H1 (cell line): ENCODE data around the gene CDH16. TPM values are rescaled to one million over a fixed set of nuclear protein-coding genes. Genes with fewer than 3 reads are reported as not detected.
A peak's percentile ranks its signal among the peaks of the same experiment; 100 is the strongest.

Experiments
- CTCF ChIA-PET: fragments of 300-600 bp; sonication (Branson Sonifier 250); formaldehyde crosslinking; loops from one replicate; lab custom pipeline; 2021; ENCODE audit not compliant: partially characterized antibody; lab: Charles Lee
- POLR2A ChIA-PET: fragments of 300-600 bp; sonication (Branson Sonifier 250); formaldehyde crosslinking; loops from one replicate; lab custom pipeline; 2021; ENCODE audit warnings: inconsistent platforms; ENCODE audit not compliant: partially characterized antibody; lab: Charles Lee
- DNase-seq, 2 experiments: peaks; one replicate each; pipeline versions ENCODE4 v3.0.0 to v3.0.0-alpha.2; 2010 to 2022; ENCODE audit warnings: low spot score in 2 of 2, low read depth in 1 of 2, mixed read lengths in 1 of 2
- FAIRE-seq: peaks from 2 replicates; lab custom pipeline; 2011; peaks lifted over from hg19 to GRCh38; lab: Jason Lieb, UNC
- H2AFZ ChIP-seq: 2 replicates; pipeline ENCODE4 v1.8.1; 2012; ENCODE audit warnings: low read length, inconsistent platforms
- H2AK5ac ChIP-seq: 2 replicates; pipeline ENCODE4 v1.6.1; 2013; ENCODE audit warnings: low read depth, low read length
- H2BK120ac ChIP-seq: replicated peaks from 2 replicates; pipeline ENCODE3; 2013; ENCODE audit warnings: low read depth, low read length, inconsistent platforms
- H2BK12ac ChIP-seq: 2 replicates; pipeline ENCODE4 v1.6.1; 2013; ENCODE audit warnings: low read depth, low read length
- H2BK15ac ChIP-seq: 2 replicates; pipeline ENCODE4 v1.6.1; 2013; ENCODE audit warnings: low read length
- H2BK20ac ChIP-seq: 2 replicates; pipeline ENCODE4 v1.6.1; 2013; ENCODE audit warnings: low read length
- H2BK5ac ChIP-seq: 2 replicates; pipeline ENCODE4 v1.6.1; 2013; ENCODE audit warnings: low read depth, low read length
- H3K14ac ChIP-seq: 2 replicates; pipeline ENCODE4 v1.6.1; 2013; ENCODE audit warnings: inconsistent platforms; ENCODE audit not compliant: insufficient read length
- H3K18ac ChIP-seq: 2 replicates; pipeline ENCODE4 v1.6.1; 2013; ENCODE audit warnings: low read length; ENCODE audit errors: extremely low read depth
- H3K23ac ChIP-seq: 2 replicates; pipeline ENCODE4 v1.6.1; 2013; ENCODE audit warnings: inconsistent platforms; ENCODE audit not compliant: insufficient read length
- H3K23me2 ChIP-seq: 2 replicates; pipeline ENCODE4 v1.6.1; 2013; ENCODE audit warnings: low read depth, low read length
- H3K27ac ChIP-seq: 2 replicates; pipeline ENCODE4 v1.6.1; 2011; ENCODE audit warnings: low read depth, low read length, inconsistent platforms
- H3K27me3 ChIP-seq, 4 experiments: replicated peaks in 1 of 4; 1 replicate in 1 of 4; 2 replicates in 3 of 4; pipeline versions ENCODE4 v1.6.1 to v1.8.1; 2011 to 2013; ENCODE audit warnings: low read length in 3 of 4, mild to moderate bottlenecking in 3 of 4, inconsistent platforms in 2 of 4, mixed read lengths in 2 of 4, moderate library complexity in 1 of 4; ENCODE audit not compliant: control insufficient read depth in 3 of 4, insufficient read depth in 3 of 4; ENCODE audit errors: extremely low read depth in 1 of 4
- H3K36me3 ChIP-seq, 4 experiments: 2 replicates each; pipeline versions ENCODE4 v1.6.1 to v1.8.1; 2011 to 2013; ENCODE audit warnings: mild to moderate bottlenecking in 4 of 4, low read length in 3 of 4, moderate library complexity in 2 of 4, control low read depth in 1 of 4, inconsistent platforms in 1 of 4; ENCODE audit not compliant: insufficient read depth in 4 of 4, control insufficient read depth in 2 of 4
- H3K4ac ChIP-seq: replicated peaks from 2 replicates; pipeline ENCODE3; 2013; ENCODE audit warnings: low read length, low read depth, mixed read lengths, inconsistent platforms; ENCODE audit not compliant: insufficient read length
- H3K4me1 ChIP-seq, 4 experiments: replicated peaks in 1 of 4; 1 replicate in 1 of 4; 2 replicates in 3 of 4; pipeline versions ENCODE4 v1.6.1 to v1.8.1; 2011 to 2013; ENCODE audit warnings: low read length in 3 of 4, inconsistent platforms in 2 of 4, mixed read lengths in 1 of 4; ENCODE audit not compliant: insufficient read depth in 4 of 4, control insufficient read depth in 3 of 4
- H3K4me2 ChIP-seq, 2 experiments: 2 replicates each; pipeline versions ENCODE4 v1.6.1 to v1.8.1; 2011 to 2013; ENCODE audit warnings: low read depth in 2 of 2, low read length in 2 of 2, control low read depth in 1 of 2, inconsistent platforms in 1 of 2, mild to moderate bottlenecking in 1 of 2; ENCODE audit not compliant: insufficient read depth in 1 of 2
- H3K4me3 ChIP-seq, 4 experiments: fragments of 200-600, 300-600 bp in 1 of 4; sonication (generic), shearing (Covaris generic), sonication (Bioruptor Twin) in 1 of 4; 2 replicates each; pipeline versions ENCODE4 v1.5.1 to v1.8.1; 2011 to 2016; ENCODE audit warnings: low read length in 4 of 4, low read depth in 3 of 4, control low read depth in 2 of 4, inconsistent platforms in 2 of 4, mild to moderate bottlenecking in 2 of 4, mixed read lengths in 1 of 4, moderate library complexity in 1 of 4; ENCODE audit not compliant: insufficient read depth in 2 of 4; ENCODE audit errors: extremely low read depth in 1 of 4
- H3K56ac ChIP-seq: replicated peaks from 2 replicates; pipeline ENCODE3; 2013; ENCODE audit warnings: low read depth, mild to moderate bottlenecking, mixed read lengths, low read length, inconsistent platforms; ENCODE audit not compliant: insufficient read length
- H3K79me1 ChIP-seq: 2 replicates; pipeline ENCODE4 v1.6.1; 2013; ENCODE audit warnings: low read depth, low read length, control low read depth
- H3K79me2 ChIP-seq, 2 experiments: 2 replicates each; pipeline versions ENCODE4 v1.6.1 to v1.8.1; 2012 to 2013; ENCODE audit warnings: low read length in 2 of 2, mild to moderate bottlenecking in 2 of 2, inconsistent platforms in 1 of 2; ENCODE audit not compliant: insufficient read depth in 2 of 2, control insufficient read depth in 1 of 2
- H3K9ac ChIP-seq, 4 experiments: replicated peaks in 1 of 4; 1 replicate in 1 of 4; 2 replicates in 3 of 4; pipeline versions ENCODE4 v1.6.1 to v1.8.1; 2011 to 2013; ENCODE audit warnings: low read depth in 3 of 4, low read length in 3 of 4, control low read depth in 2 of 4, mild to moderate bottlenecking in 2 of 4, moderate library complexity in 2 of 4, inconsistent platforms in 1 of 4; ENCODE audit errors: extremely low read depth in 1 of 4
- H3K9me3 ChIP-seq, 2 experiments: 2 replicates each; pipeline versions ENCODE4 v1.6.1 to v1.8.1; 2012 to 2013; ENCODE audit warnings: mild to moderate bottlenecking in 2 of 2, moderate library complexity in 2 of 2, control low read depth in 1 of 2, inconsistent platforms in 1 of 2, low read depth in 1 of 2, low read length in 1 of 2, mixed read lengths in 1 of 2; ENCODE audit not compliant: insufficient read depth in 2 of 2
- H4K20me1 ChIP-seq, 2 experiments: replicated peaks in 1 of 2; 2 replicates each; pipeline versions ENCODE3 to v1.8.1; 2011 to 2013; ENCODE audit warnings: inconsistent platforms in 2 of 2, low read length in 2 of 2, mild to moderate bottlenecking in 1 of 2; ENCODE audit not compliant: insufficient read depth in 2 of 2, control insufficient read depth in 1 of 2
- H4K5ac ChIP-seq: 2 replicates; pipeline ENCODE4 v1.6.1; 2013; ENCODE audit warnings: low read length, low read depth, mixed read lengths, inconsistent platforms; ENCODE audit not compliant: insufficient read length
- H4K8ac ChIP-seq: 2 replicates; pipeline ENCODE4 v1.8.0; 2013; ENCODE audit warnings: mild to moderate bottlenecking, moderate library complexity, low read length, inconsistent platforms; ENCODE audit not compliant: insufficient read depth; ENCODE audit errors: extremely low read depth
- H4K91ac ChIP-seq: replicated peaks from 2 replicates; pipeline ENCODE3; 2013; ENCODE audit warnings: low read length, mixed read lengths, inconsistent platforms; ENCODE audit not compliant: insufficient read length
- BCL11A ChIP-seq, 2 experiments: IDR thresholded peaks; one replicate each; pipeline ENCODE4 v1.6.1; 2011; ENCODE audit warnings: low read depth in 2 of 2, low read length in 2 of 2, mild to moderate bottlenecking in 2 of 2
- EP300 ChIP-seq, 2 experiments: IDR thresholded peaks; 1 replicate in 1 of 2; 2 replicates in 1 of 2; pipeline ENCODE4 v1.6.1; 2011 to 2012; ENCODE audit warnings: low read depth in 2 of 2, low read length in 2 of 2, mild to moderate bottlenecking in 2 of 2, borderline replicate concordance in 1 of 2, inconsistent platforms in 1 of 2, moderate library complexity in 1 of 2
- FOSL1 ChIP-seq: IDR thresholded peaks from 2 replicates; pipeline ENCODE4 v1.6.1; 2011; ENCODE audit warnings: mild to moderate bottlenecking, low read depth, low read length, moderate library complexity; ENCODE audit not compliant: insufficient read depth
- GABPA ChIP-seq: IDR thresholded peaks from 2 replicates; pipeline ENCODE4 v1.6.1; 2011; ENCODE audit warnings: mild to moderate bottlenecking, low read length, moderate library complexity, borderline replicate concordance; ENCODE audit not compliant: insufficient read depth
- GTF2F1 ChIP-seq: IDR thresholded peaks from 2 replicates; pipeline ENCODE4 v1.6.1; 2012; ENCODE audit warnings: low read depth, low read length, improper control_type of control experiment, borderline replicate concordance
- JUND ChIP-seq: IDR thresholded peaks from 2 replicates; pipeline ENCODE4 v1.6.1; 2011; ENCODE audit warnings: mild to moderate bottlenecking, improper control_type of control experiment, low read length
- MAFK ChIP-seq: IDR thresholded peaks from 2 replicates; pipeline ENCODE4 v1.6.1; 2012; ENCODE audit warnings: low read depth, mild to moderate bottlenecking, improper control_type of control experiment, low read length
- POLR2AphosphoS5 ChIP-seq: IDR thresholded peaks from 2 replicates; pipeline ENCODE4 v1.6.1; 2011; ENCODE audit warnings: low read depth, low read length
- RFX5 ChIP-seq: IDR thresholded peaks from 2 replicates; pipeline ENCODE4 v1.6.1; 2011; ENCODE audit warnings: low read depth, low read length, improper control_type of control experiment, borderline replicate concordance
- SRF ChIP-seq: IDR thresholded peaks from 2 replicates; pipeline ENCODE4 v1.6.1; 2011; ENCODE audit warnings: mild to moderate bottlenecking, low read depth, low read length, moderate library complexity
- TEAD4 ChIP-seq: IDR thresholded peaks from 2 replicates; pipeline ENCODE4 v1.6.1; 2012; ENCODE audit warnings: low read depth, low read length, inconsistent platforms, mixed read lengths
- WGBS, 2 experiments: shearing (Covaris generic) in 1 of 2; methylation state at CpG; one replicate each; pipeline versions ENCODE4 v1.1.6 to v1.1.7; 2013 to 2015; ENCODE audit warnings: low lambda C conversion rate in 2 of 2, mixed read lengths in 2 of 2, inconsistent platforms in 1 of 2, low coverage in 1 of 2, missing lambda C conversion rate in 1 of 2; ENCODE audit not compliant: insufficient replicate concordance in 2 of 2, insufficient coverage in 1 of 2, insufficient read length in 1 of 2; ENCODE audit errors: extremely low coverage in 1 of 2, missing lambda C conversion rate in 1 of 2; 5-methylcytosine and 5-hydroxymethylcytosine counted together
- polyA plus RNA-seq, 7 experiments: library from polyadenylated mRNA; depleted of rRNA in 3 of 7; stranded (reverse) in 5 of 7; unstranded in 2 of 7; fragments of >200 nt in 5 of 7; fragments of 200-250 nt in 2 of 7; gene quantifications; 1 replicate in 5 of 7; 2 replicates in 1 of 7; 4 replicates in 1 of 7; pipeline versions ENCODE4 v1.2.1 to v1.2.3, GENCODE V29; 2011 to 2013; ENCODE audit warnings: missing spikeins in 2 of 7, mixed read lengths in 2 of 7
- total RNA-seq: library from RNA; stranded (reverse); fragmentation: NEBNext Ultra II Directional; extraction: Animal tissue kit (Norgen Biotek cat#: 25700); gene quantifications from 2 replicates; pipeline ENCODE4 v1.2.1, GENCODE V29; 2021

Gene CDH16
- total and polyA plus RNA-seq, 2 of the 8 experiments (the other 6 are each of a cell fraction or from before 2014, with no cell fraction given), result not detected

- peak within 1 kb of the TSS; percentile 97 for H3K56ac ChIP-seq
- peaks cover 0 to 10% (median 3%) of the 10 kb centered on the region in 4 experiments; a peak in 3 of 7 replicates for H3K4me1 ChIP-seq
- H2BK5ac ChIP-seq, result peak within 1 kb of the TSS; percentile 90; the same call in 1 of the 2 replicates
- peak within 1 kb of the TSS; percentile 71 to 84 (median 80) for H3K4me3 ChIP-seq
- peaks cover 8% of the 10 kb centered on the region; the same call in 1 of the 2 replicates for H3K23me2 ChIP-seq
- peak within 1 kb of the TSS; percentile 88; the same call in 1 of the 2 replicates for H2BK15ac ChIP-seq
- peak within 1 kb of the TSS; percentile 55 to 71 (median 66); a peak in 6 of 7 replicates for H3K9ac ChIP-seq
- H2BK12ac ChIP-seq, result peak within 1 kb of the TSS; percentile 71
- peak within 1 kb of the TSS; percentile 96 for H3K4ac ChIP-seq
- peak within 1 kb of the TSS; percentile 94 for H3K18ac ChIP-seq
- no peak for FAIRE-seq
- H2AK5ac ChIP-seq, result no peak within 1 kb of the TSS; the same call in 1 of the 2 replicates
- H4K8ac ChIP-seq, result peak within 1 kb of the TSS; percentile 93
- ChIA-PET CTCF (interaction anchor here (0.6 to 42.0 kb wide), 10 partner anchors 8 to 112 kb away, joined by 3 to 1009 read pairs (median 6); partner anchors contain the start of genes CDH16 and RRAD), POLR2A (interaction anchor here (0.7 to 3.0 kb wide), 15 partner anchors 10 to 252 kb away, joined by 3 to 12 read pairs (median 5); partner anchors contain the start of genes CDH16, CIAO2B, DYNC1LI2 and NAE1)
- peaks cover 12% of the 10 kb centered on the region for H3K79me1 ChIP-seq
- H2BK20ac ChIP-seq, result peak within 1 kb of the TSS; percentile 80; the same call in 1 of the 2 replicates
- peaks cover 0 to 30% of the 10 kb centered on the region in 2 experiments; a peak in 3 of 4 replicates for H3K79me2 ChIP-seq
- H2BK120ac ChIP-seq, result peak within 1 kb of the TSS; percentile 78
- H3K23ac ChIP-seq, result no peak within 1 kb of the TSS
- H3K27me3 ChIP-seq, result peaks cover 0 to 3% (median 0%) of the 10 kb centered on the region in 4 experiments; a peak in 1 of 7 replicates
- peaks cover 9 to 15% (median 12%) of the 10 kb centered on the region in 4 experiments for H3K36me3 ChIP-seq
- H3K14ac ChIP-seq, result no peak within 1 kb of the TSS
- H3K27ac ChIP-seq, result peak within 1 kb of the TSS; percentile 64; the same call in 1 of the 2 replicates
- no peak within 1 kb of the TSS; the same call in 1 of the 2 replicates for H2AFZ ChIP-seq
- peak within 1 kb of the TSS; percentile 95 for H4K91ac ChIP-seq
- peak within 1 kb of the TSS; percentile 68 to 89 for H3K4me2 ChIP-seq
- H4K5ac ChIP-seq, result peak within 1 kb of the TSS; percentile 83
- peaks cover 3 to 9% of the 10 kb centered on the region in 2 experiments for H4K20me1 ChIP-seq
- DNase-seq, result peak; percentile 92 to 97
- H3K9me3 ChIP-seq, result no peaks in the 10 kb centered on the region
- 2% methylated on average over 58 of the region's 58 CpGs; no CpG with 5 or more reads in 1 of the 2 experiments for WGBS, 2 experiments
- TF ChIP-seq FOSL1 (no peak), GABPA (no peak), GTF2F1 (no peak), EP300 (IDR thresholded peaks at IDR 0.05; ENCODE audit: borderline replicate concordance in 1 of 2, low read depth in 2 of 2, low read length in 2 of 2) (no peak), MAFK (no peak), POLR2AphosphoS5 (peak; percentile 77), SRF (no peak), BCL11A (IDR thresholded peaks at IDR 0.05; ENCODE audit: low read depth in 2 of 2, low read length in 2 of 2) (no peak), TEAD4 (peak; percentile 24; the same call in 1 of the 2 replicates), RFX5 (no peak), JUND (no peak)
These were observed 38.2 kb downstream of the CDH16 start, which contains the start of gene PDP2 for GRCh38 chr16:66880288-66881013. TSS of gene PDP2 (plus strand) at chr16:66880515. CDS start at chr16:66884285, 3,770 bp downstream.
